GM19397 (cell line): ENCODE measurements around the gene TRMT6.

ENCODE experiments used
- ATAC-seq: cut with Tn5 transposase; IDR thresholded peaks from one replicate; pipeline ENCODE4 v1.9.1; 2021; ENCODE audit warnings: mild to moderate bottlenecking, moderate library complexity; ENCODE audit not compliant: unreplicated experiment

The TRMT6 gene

DNA sequence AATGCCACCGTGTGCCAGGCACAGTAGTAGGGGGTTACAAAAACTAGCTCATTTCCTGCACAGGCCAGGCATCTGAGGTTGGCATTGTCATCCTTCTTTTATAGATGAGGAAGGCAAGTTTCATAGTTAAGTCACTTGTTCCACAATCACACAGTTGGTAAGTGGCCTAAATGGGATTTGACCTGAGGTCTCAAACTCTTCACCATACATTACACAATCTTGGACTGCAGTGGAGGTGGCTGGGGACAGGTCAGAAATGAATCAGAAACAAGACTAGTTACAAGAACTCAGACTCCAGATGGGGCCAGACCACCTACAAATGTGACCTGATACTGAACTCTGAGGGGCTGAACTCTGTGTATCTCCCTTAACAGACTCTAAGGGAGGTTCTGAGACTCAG, 49.4 kb downstream of the TRMT6 start:
- no peak for ATAC-seq

DNA sequence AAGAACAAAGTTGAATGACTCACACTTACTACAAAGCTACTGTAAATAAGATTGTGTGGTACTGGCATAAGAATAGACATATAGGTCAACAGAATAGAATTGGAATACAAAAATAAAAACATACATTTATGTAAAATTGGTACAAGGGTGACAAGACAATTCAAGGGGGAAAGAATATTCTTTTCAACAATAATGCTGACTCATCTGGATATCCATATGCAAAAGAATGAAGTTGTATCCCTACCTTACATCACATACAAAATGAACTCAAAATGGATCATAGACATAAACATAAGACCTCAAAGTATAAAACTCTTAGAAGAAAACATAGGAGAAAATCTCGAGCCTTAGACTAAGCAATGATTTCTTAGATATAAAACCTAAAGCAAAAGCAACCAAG, 50.9 kb downstream of the TRMT6 start:
- no peak for ATAC-seq

DNA sequence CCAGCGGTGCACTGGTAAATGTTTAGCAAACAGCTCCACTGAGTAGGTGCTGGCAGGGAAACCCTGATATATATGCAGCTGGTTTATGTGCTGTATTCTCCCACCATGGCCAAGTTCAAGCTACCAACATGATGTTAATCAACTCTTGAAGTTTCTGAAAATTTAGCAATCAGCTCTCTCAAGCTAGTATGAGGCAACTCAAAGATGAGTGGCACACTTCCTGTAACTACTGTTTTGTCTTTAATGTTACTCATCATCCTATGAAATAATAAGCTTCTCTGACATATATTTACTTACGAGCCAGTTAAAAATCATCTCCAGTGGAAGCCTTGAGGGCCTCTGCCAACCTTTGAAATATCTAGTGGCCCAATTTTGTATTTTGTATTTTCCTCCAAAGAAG, 54.7 kb downstream of the TRMT6 start:
- no peak for ATAC-seq

DNA sequence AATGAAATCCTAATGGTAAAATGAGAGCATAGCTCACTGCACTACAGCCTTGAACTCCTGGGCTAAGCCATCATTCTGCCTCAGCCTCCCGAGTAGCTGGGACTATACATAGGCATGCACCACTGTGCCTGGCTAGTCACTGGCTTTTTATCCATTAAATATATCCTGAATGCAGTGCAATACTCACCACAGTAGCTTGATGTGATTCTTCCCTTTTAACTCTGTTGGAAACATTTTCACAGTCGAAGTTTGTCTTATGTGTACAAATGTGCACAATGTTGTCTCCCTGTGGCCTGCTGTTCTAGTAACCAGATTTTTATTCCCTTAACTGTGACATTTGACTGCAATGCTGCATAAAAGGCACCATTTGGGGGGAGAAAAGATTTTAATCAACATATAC, 56.7 kb downstream of the TRMT6 start:
- no peak for ATAC-seq

DNA sequence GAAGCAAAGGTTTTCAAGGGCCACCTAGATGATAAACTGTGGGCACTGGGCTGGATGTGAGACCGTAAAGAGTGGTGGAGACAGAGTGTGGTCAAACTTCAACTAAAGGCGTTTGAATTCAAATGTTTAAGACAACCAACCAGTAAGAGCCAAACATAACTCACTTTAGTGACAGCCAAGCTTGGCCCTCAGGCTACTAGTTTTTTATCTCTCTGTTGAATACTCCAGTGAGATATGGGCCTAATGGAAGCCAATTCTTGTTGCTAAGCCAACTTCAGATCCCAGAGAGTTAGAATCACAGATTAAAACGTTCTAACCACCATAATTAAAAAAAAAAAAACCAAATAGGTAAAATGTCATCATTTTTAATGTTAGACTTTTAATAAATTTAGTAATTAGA, 57.3 kb downstream of the TRMT6 start:
- no peak for ATAC-seq

DNA sequence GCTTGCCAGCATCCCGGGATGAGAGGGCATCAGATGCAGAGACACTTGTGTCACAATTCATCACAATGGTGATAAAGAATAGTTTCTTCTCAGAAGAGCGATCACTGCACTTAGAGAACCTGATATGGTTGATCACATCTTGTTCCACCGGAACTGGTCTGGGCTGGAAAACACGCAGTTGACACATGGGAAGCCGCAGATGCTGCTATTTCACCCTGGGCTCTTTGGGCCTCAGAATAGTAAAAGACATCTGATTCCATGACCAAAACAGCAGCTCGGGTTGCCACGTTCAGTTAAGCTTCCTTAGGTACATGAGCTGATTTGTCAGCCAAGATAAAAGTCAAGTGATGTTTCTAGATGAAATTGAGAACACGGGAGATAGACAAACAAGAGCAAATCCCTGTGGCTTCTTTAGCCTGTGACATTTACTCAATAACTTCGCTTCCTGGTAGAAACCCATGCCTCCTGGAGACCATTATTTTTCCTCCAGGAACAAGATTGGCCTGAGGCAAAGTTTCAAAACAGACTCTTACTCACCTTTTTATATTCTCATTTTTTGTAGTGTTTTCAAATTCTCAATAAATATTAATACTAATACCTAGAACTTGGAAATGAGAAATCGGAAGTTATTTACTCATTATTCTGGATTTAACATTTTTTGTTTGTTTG, 59.4 kb downstream of the TRMT6 start:
- no peak for ATAC-seq

DNA sequence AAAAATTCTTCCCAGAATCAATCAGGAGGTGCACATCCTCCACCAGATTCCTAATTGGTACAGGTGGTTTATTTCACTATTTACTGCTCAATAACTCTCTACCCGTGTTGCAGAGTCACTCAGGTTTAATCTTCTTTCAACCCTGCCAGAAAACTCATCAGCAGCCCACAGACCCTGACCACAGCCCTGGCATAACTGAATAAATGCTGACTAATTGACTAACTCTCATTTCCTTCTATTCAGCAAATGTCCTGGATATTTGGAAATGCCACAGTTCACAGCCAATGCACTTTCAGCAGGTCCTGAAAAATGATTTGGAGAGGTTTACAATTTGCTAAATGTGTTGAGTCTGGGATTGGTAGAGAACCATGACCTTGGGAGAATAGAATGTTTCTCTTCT, 62.3 kb downstream of the TRMT6 start:
- no peak for ATAC-seq

DNA sequence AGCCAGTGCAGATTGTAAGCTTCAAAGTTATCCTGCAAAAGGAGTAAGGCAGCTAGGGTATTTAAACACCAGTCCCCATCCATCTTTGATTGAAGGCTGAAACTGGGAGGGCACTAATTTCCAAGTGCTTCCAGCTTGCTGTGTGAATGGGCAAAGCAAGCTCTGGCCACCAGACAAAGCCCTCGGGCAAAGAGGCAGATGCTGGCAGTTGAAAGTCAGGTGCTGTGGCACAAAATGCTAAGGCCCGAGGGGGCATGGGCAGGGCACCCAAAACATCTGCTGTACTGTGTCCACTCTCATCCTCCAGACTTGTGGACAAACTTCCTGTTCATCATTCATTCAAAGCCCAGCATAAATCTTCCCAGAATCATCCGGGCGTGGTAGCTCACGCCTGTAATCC, 62.9 kb downstream of the TRMT6 start:
- no peak for ATAC-seq
